Measurements from ENCODE around the gene ZDHHC9.
"Not testable (repeated sequence)": the region's sequence is repeated elsewhere in the genome, so short reads cannot be mapped to it uniquely, and the experiment has no call there.

ZDHHC9 gene

DNA sequence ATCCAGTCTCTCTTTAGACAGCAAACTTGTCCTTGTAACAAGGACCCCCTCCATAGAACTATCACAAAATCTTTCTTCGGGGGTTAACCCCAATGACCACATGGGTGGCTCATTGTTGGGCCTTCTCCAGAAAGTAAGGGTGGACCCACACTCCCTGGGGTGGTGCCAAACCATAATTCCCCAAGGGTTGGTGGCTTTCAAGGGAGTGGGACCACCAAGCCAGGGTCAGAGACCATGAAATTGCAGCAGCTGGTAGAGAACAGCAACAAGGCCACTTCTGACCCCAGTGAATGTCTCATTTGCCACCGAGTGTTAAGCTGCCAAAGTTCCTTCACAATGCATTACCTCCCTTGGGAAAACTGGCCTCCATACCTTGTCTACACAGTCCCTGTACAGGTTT, 28.8 kb upstream of the ZDHHC9 start:
- no CpG with 5 or more reads among the region's 2 CpGs for WGBS (ENCODE audit: extremely low coverage, insufficient coverage, insufficient read length)
- Histone ChIP-seq H4K91ac (ENCODE audit: low read depth, low read length) (no peak overlapping the region), H3K23ac (ENCODE audit: low read length) (no peak overlapping the region), H3K27ac (ENCODE audit: low read depth, low read length) (no peak overlapping the region), H3K4me3 (ENCODE audit: low read depth, low read length) (no peak overlapping the region), H2AFZ (ENCODE audit: insufficient read depth, low read length, poor library complexity) (no peak overlapping the region), H2BK120ac (ENCODE audit: insufficient read depth, low read length, poor library complexity) (no peak overlapping the region), H4K12ac (ENCODE audit: low read depth, low read length) (no peak overlapping the region), H3K18ac (ENCODE audit: low read length) (no peak overlapping the region), H2AK5ac (ENCODE audit: low read length) (no peak overlapping the region), H3K14ac (ENCODE audit: low read length) (no peak overlapping the region), H2BK12ac (ENCODE audit: low read length) (no peak overlapping the region), H3K9me3 (ENCODE audit: insufficient read depth, low read depth, low read length) (no peaks in the 10 kb centered on the region), H3K79me1 (ENCODE audit: low read length) (no peaks in the 10 kb centered on the region), H4K8ac (ENCODE audit: low read depth, low read length) (no peak overlapping the region), H3K9ac (ENCODE audit: low read length) (no peak overlapping the region), H2BK5ac (ENCODE audit: low read depth, low read length, poor library complexity) (no peak overlapping the region), H3K36me3 (ENCODE audit: control insufficient read depth in 1 of 2, insufficient read depth in 2 of 2, low read length in 2 of 2) (no peaks in the 10 kb centered on the region), H3K4me2 (ENCODE audit: low read length) (no peak overlapping the region), H3K4ac (ENCODE audit: low read depth, low read length) (no peak overlapping the region), H3K4me1 (ENCODE audit: control insufficient read depth in 1 of 2, insufficient read depth in 2 of 2, low read length in 2 of 2) (peaks cover 3 to 6% of the 10 kb centered on the region in 2 experiments), H3K27me3 (ENCODE audit: insufficient read depth, low read length) (no peaks in the 10 kb centered on the region), H3K79me2 (ENCODE audit: control insufficient read depth, insufficient read depth, low read length, poor library complexity) (no peaks in the 10 kb centered on the region)
- no peak for DNase-seq

DNA sequence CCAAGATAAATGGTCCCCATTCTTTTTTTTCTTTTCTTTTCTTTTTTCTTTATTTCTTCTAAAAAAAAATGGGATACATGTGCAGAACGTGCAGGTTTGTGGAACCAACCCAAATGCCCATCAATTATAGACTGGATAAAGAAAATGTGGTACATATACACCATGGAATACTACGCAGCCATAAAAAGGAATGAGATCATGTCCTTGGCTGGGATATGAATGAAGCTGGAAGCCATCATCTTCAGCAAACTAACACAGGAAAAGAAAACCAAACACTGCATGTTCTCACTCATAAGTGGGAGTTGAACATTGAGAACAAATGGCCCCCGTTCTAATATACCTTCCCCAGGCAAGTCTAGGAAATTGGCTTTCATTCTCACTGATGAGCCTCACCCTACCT, 22.6 kb upstream of the ZDHHC9 start:
- H3K27me3 ChIP-seq (ENCODE audit: insufficient read depth, low read length); H3K9ac ChIP-seq (ENCODE audit: low read length); H4K8ac ChIP-seq (ENCODE audit: low read depth, low read length); H3K27ac ChIP-seq (ENCODE audit: low read depth, low read length); H3K36me3 ChIP-seq (ENCODE audit: control insufficient read depth in 1 of 2, insufficient read depth in 2 of 2, low read length in 2 of 2); H3K9me3 ChIP-seq (ENCODE audit: insufficient read depth, low read depth, low read length); H2AK5ac ChIP-seq (ENCODE audit: low read length); DNase-seq; H2BK12ac ChIP-seq (ENCODE audit: low read length); H3K4me3 ChIP-seq (ENCODE audit: low read depth, low read length); H4K91ac ChIP-seq (ENCODE audit: low read depth, low read length); H3K79me2 ChIP-seq (ENCODE audit: control insufficient read depth, insufficient read depth, low read length, poor library complexity); H3K23ac ChIP-seq (ENCODE audit: low read length); H3K4ac ChIP-seq (ENCODE audit: low read depth, low read length); H2BK5ac ChIP-seq (ENCODE audit: low read depth, low read length, poor library complexity); H3K4me1 ChIP-seq (ENCODE audit: control insufficient read depth in 1 of 2, insufficient read depth in 2 of 2, low read length in 2 of 2); H3K14ac ChIP-seq (ENCODE audit: low read length); H3K4me2 ChIP-seq (ENCODE audit: low read length); H3K79me1 ChIP-seq (ENCODE audit: low read length); H3K18ac ChIP-seq (ENCODE audit: low read length); H2AFZ ChIP-seq (ENCODE audit: insufficient read depth, low read length, poor library complexity); H2BK120ac ChIP-seq (ENCODE audit: insufficient read depth, low read length, poor library complexity); H4K12ac ChIP-seq (ENCODE audit: low read depth, low read length): not testable (repeated sequence)
- no CpG with 5 or more reads among the region's 3 CpGs for WGBS (ENCODE audit: extremely low coverage, insufficient coverage, insufficient read length)

DNA sequence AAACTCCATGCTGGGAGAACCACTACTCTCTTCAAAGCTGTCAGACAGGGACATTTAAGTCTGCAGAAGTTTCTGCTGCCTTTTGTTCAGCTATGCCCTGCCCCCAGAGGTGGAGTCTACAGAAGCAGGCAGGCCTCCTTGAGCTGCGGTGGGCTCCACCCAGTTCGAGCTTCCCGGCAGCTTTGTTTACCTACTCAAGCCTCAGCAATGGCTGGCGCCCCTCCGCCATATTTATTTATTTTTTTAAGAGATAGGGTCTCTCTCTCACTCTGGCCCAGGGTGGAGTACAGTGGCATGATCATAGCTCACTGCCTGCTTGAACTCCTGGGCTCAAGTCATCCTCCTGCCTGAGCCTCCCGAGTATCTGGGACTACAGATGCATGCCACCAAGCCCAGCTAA, 15.4 kb upstream of the ZDHHC9 start:
- H4K12ac ChIP-seq (ENCODE audit: low read depth, low read length); H2BK12ac ChIP-seq (ENCODE audit: low read length); H2AFZ ChIP-seq (ENCODE audit: insufficient read depth, low read length, poor library complexity); H3K27ac ChIP-seq (ENCODE audit: low read depth, low read length); H3K79me1 ChIP-seq (ENCODE audit: low read length); H2BK120ac ChIP-seq (ENCODE audit: insufficient read depth, low read length, poor library complexity); H3K4me1 ChIP-seq (ENCODE audit: control insufficient read depth in 1 of 2, insufficient read depth in 2 of 2, low read length in 2 of 2); H2AK5ac ChIP-seq (ENCODE audit: low read length); H3K14ac ChIP-seq (ENCODE audit: low read length); H3K27me3 ChIP-seq (ENCODE audit: insufficient read depth, low read length); DNase-seq; H2BK5ac ChIP-seq (ENCODE audit: low read depth, low read length, poor library complexity); H3K4me2 ChIP-seq (ENCODE audit: low read length); H4K91ac ChIP-seq (ENCODE audit: low read depth, low read length); H3K18ac ChIP-seq (ENCODE audit: low read length); H3K4ac ChIP-seq (ENCODE audit: low read depth, low read length); H4K8ac ChIP-seq (ENCODE audit: low read depth, low read length); H3K4me3 ChIP-seq (ENCODE audit: low read depth, low read length); H3K9me3 ChIP-seq (ENCODE audit: insufficient read depth, low read depth, low read length); H3K79me2 ChIP-seq (ENCODE audit: control insufficient read depth, insufficient read depth, low read length, poor library complexity); H3K36me3 ChIP-seq (ENCODE audit: control insufficient read depth in 1 of 2, insufficient read depth in 2 of 2, low read length in 2 of 2); H3K9ac ChIP-seq (ENCODE audit: low read length); H3K23ac ChIP-seq (ENCODE audit: low read length): not testable (repeated sequence)
- no CpG with 5 or more reads among the region's 6 CpGs for WGBS (ENCODE audit: extremely low coverage, insufficient coverage, insufficient read length)

DNA sequence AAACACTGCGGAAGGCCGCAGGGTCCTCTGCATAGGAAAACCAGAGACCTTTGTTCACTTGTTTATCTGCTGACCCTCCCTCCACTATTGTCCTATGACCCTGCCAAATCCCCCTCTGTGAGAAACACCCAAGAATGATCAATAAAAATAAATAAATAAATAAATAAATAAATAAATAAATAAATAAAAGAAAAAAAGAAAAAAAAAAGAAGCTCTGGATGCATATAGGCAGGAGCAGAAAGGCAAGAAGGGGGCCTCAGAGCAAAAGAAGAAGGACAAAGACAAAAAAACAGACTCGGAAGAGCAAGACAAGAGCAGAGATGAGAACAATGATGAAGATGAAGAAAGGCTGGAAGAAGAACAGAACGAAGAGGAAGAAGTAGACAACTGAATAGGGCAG, 8.1 kb upstream of the ZDHHC9 start:
- not testable (repeated sequence) for H3K27me3 ChIP-seq (ENCODE audit: insufficient read depth, low read length); H3K27ac ChIP-seq (ENCODE audit: low read depth, low read length); H3K4me3 ChIP-seq (ENCODE audit: low read depth, low read length); H3K79me2 ChIP-seq (ENCODE audit: control insufficient read depth, insufficient read depth, low read length, poor library complexity); DNase-seq; H3K23ac ChIP-seq (ENCODE audit: low read length); H4K91ac ChIP-seq (ENCODE audit: low read depth, low read length); H2BK12ac ChIP-seq (ENCODE audit: low read length); H3K4ac ChIP-seq (ENCODE audit: low read depth, low read length); H2BK5ac ChIP-seq (ENCODE audit: low read depth, low read length, poor library complexity); H3K18ac ChIP-seq (ENCODE audit: low read length); H2AFZ ChIP-seq (ENCODE audit: insufficient read depth, low read length, poor library complexity); H4K8ac ChIP-seq (ENCODE audit: low read depth, low read length); H2AK5ac ChIP-seq (ENCODE audit: low read length); H3K4me2 ChIP-seq (ENCODE audit: low read length); H3K14ac ChIP-seq (ENCODE audit: low read length); H3K4me1 ChIP-seq (ENCODE audit: control insufficient read depth in 1 of 2, insufficient read depth in 2 of 2, low read length in 2 of 2); H3K9ac ChIP-seq (ENCODE audit: low read length); H2BK120ac ChIP-seq (ENCODE audit: insufficient read depth, low read length, poor library complexity); H3K79me1 ChIP-seq (ENCODE audit: low read length); H3K9me3 ChIP-seq (ENCODE audit: insufficient read depth, low read depth, low read length); H3K36me3 ChIP-seq (ENCODE audit: control insufficient read depth in 1 of 2, insufficient read depth in 2 of 2, low read length in 2 of 2); H4K12ac ChIP-seq (ENCODE audit: low read depth, low read length)
- WGBS (ENCODE audit: extremely low coverage, insufficient coverage, insufficient read length) = no CpG with 5 or more reads among the region's 4 CpGs
